Measurements from ENCODE around the gene PRKCSH. TPM values are rescaled to one million over a fixed set of nuclear protein-coding genes. Genes with fewer than 3 reads are reported as not detected.

Gene PRKCSH
- total RNA-seq, 1 experiment from 2014 or later = 425 TPM

DNA sequence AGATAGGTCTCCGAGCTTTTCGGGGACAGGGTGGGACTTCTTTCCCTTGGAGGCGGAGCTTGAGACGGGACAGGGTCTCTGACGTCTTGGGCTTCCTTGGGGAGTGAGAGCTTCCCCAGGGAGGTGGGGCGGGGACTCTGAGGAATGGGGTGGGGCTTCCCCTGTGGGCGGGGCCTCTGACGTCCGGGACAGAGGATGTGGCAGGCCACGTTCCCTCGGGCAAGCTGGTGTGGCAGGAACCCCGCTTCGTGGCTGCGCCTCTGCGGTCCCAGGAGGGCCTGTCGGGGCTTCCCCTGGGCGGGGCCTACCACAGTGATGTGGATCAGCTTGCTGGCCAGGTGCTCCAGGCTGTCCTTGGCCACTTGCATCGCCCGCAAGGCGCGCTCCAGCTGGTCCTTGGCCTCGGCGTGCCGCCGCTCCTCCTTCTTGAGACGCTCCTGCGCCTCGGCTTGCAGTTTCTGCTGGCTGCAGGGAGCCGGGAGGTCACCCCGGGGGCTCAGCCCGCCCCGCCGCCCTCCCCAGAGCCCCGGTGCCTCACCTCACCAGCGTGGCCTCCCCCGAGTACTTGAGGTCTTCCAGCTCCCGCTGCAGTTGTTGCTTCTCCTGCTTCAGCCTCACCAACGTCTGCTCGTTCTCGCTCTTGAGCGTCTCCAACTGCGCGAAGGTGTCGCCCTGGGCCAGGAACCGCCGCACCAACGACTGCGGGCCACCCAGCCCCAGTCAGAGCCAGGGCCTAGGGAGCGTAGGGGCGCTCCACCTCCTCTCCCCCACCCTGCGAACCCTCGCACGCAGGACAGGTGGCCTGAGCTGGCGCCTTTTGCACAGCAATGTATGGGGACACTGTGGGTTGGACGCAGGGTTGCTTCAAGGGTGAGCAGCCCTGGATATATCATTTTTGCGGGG is 13.0 kb upstream of the PRKCSH start:
- RAD21 ChIA-PET (ENCODE audit: low non-redundant PET in 1 of 2, low total read pairs in 2 of 2, uncharacterized antibody in 2 of 2, unreplicated experiment in 2 of 2) = no interaction called here
- Histone ChIP-seq H3K9me3 (ENCODE audit: control insufficient read depth in 1 of 2, insufficient read depth in 1 of 2, low read depth in 1 of 2, low read length in 2 of 2) (no peaks in the 10 kb centered on the region), H3K4me1 (ENCODE audit: control insufficient read depth in 1 of 2, insufficient read depth in 2 of 2, low read length in 2 of 2) (peaks cover 9 to 16% of the 10 kb centered on the region in 2 experiments), H3K9ac (ENCODE audit: low read length) (no peak overlapping the region), H2AFZ (ENCODE audit: low read depth, low read length, poor library complexity, severe bottlenecking) (no peak overlapping the region), H3K27me3 (ENCODE audit: insufficient read depth, low read length) (no peaks in the 10 kb centered on the region), H3K4me3 (replicated peaks in 1 of 2; ENCODE audit: low read depth in 1 of 2, low read length in 2 of 2) (no peak overlapping the region), H3K4me2 (ENCODE audit: low read length) (no peak overlapping the region), H3K9me2 (ENCODE audit: insufficient read depth) (no peaks in the 10 kb centered on the region), H3K36me3 (ENCODE audit: control insufficient read depth in 1 of 2, insufficient read depth in 2 of 2, low read length in 2 of 2) (no peaks in the 10 kb centered on the region), H3K79me2 (ENCODE audit: insufficient read depth, low read length) (no peaks in the 10 kb centered on the region), H4K20me1 (ENCODE audit: insufficient read depth) (no peaks in the 10 kb centered on the region), H3K27ac (ENCODE audit: low read depth, low read length) (no peak overlapping the region; the same call in 1 of the 2 replicates)
- no peak for TF ChIP-seq SIN3A (IDR thresholded peaks at IDR 0.05; ENCODE audit: low read depth)
- TF ChIP-seq, protein P1, sequence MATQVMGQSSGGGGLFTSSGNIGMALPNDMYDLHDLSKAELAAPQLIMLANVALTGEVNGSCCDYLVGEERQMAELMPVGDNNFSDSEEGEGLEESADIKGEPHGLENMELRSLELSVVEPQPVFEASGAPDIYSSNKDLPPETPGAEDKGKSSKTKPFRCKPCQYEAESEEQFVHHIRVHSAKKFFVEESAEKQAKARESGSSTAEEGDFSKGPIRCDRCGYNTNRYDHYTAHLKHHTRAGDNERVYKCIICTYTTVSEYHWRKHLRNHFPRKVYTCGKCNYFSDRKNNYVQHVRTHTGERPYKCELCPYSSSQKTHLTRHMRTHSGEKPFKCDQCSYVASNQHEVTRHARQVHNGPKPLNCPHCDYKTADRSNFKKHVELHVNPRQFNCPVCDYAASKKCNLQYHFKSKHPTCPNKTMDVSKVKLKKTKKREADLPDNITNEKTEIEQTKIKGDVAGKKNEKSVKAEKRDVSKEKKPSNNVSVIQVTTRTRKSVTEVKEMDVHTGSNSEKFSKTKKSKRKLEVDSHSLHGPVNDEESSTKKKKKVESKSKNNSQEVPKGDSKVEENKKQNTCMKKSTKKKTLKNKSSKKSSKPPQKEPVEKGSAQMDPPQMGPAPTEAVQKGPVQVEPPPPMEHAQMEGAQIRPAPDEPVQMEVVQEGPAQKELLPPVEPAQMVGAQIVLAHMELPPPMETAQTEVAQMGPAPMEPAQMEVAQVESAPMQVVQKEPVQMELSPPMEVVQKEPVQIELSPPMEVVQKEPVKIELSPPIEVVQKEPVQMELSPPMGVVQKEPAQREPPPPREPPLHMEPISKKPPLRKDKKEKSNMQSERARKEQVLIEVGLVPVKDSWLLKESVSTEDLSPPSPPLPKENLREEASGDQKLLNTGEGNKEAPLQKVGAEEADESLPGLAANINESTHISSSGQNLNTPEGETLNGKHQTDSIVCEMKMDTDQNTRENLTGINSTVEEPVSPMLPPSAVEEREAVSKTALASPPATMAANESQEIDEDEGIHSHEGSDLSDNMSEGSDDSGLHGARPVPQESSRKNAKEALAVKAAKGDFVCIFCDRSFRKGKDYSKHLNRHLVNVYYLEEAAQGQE (IDR thresholded peaks at IDR 0.05; ENCODE audit: low read depth) = no peak
- TF ChIP-seq, protein P2, sequence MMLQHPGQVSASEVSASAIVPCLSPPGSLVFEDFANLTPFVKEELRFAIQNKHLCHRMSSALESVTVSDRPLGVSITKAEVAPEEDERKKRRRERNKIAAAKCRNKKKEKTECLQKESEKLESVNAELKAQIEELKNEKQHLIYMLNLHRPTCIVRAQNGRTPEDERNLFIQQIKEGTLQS (IDR thresholded peaks at IDR 0.05) = no peak
- TF ChIP-seq RAD21 (IDR thresholded peaks at IDR 0.05; ENCODE audit: low read depth) = no peak
- TF ChIP-seq POLR2AphosphoS5 (IDR thresholded peaks at IDR 0.05; ENCODE audit: low read depth, low read length) = no peak
- TF ChIP-seq, protein P3, sequence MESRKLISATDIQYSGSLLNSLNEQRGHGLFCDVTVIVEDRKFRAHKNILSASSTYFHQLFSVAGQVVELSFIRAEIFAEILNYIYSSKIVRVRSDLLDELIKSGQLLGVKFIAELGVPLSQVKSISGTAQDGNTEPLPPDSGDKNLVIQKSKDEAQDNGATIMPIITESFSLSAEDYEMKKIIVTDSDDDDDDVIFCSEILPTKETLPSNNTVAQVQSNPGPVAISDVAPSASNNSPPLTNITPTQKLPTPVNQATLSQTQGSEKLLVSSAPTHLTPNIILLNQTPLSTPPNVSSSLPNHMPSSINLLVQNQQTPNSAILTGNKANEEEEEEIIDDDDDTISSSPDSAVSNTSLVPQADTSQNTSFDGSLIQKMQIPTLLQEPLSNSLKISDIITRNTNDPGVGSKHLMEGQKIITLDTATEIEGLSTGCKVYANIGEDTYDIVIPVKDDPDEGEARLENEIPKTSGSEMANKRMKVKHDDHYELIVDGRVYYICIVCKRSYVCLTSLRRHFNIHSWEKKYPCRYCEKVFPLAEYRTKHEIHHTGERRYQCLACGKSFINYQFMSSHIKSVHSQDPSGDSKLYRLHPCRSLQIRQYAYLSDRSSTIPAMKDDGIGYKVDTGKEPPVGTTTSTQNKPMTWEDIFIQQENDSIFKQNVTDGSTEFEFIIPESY (IDR thresholded peaks at IDR 0.05; ENCODE audit: extremely low read depth, insufficient replicate concordance, low read length) = no peak
- TF ChIP-seq CEBPB (IDR thresholded peaks at IDR 0.05; ENCODE audit: low read depth) = no peak
- no peak for TF ChIP-seq ZNF274 (IDR thresholded peaks at IDR 0.05; ENCODE audit: low read depth, low read length)
- TF ChIP-seq EGR1 (IDR thresholded peaks at IDR 0.05; ENCODE audit: low read depth) = no peak
- TF ChIP-seq, protein P4, sequence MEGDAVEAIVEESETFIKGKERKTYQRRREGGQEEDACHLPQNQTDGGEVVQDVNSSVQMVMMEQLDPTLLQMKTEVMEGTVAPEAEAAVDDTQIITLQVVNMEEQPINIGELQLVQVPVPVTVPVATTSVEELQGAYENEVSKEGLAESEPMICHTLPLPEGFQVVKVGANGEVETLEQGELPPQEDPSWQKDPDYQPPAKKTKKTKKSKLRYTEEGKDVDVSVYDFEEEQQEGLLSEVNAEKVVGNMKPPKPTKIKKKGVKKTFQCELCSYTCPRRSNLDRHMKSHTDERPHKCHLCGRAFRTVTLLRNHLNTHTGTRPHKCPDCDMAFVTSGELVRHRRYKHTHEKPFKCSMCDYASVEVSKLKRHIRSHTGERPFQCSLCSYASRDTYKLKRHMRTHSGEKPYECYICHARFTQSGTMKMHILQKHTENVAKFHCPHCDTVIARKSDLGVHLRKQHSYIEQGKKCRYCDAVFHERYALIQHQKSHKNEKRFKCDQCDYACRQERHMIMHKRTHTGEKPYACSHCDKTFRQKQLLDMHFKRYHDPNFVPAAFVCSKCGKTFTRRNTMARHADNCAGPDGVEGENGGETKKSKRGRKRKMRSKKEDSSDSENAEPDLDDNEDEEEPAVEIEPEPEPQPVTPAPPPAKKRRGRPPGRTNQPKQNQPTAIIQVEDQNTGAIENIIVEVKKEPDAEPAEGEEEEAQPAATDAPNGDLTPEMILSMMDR (IDR thresholded peaks at IDR 0.05 in 2 of 3, conservative IDR thresholded peaks at IDR 0.05 in 1 of 3; ENCODE audit: borderline replicate concordance in 1 of 3, insufficient read depth in 1 of 3, low read depth in 2 of 3, low read length in 2 of 3) = no peak
- TF ChIP-seq, protein P5, sequence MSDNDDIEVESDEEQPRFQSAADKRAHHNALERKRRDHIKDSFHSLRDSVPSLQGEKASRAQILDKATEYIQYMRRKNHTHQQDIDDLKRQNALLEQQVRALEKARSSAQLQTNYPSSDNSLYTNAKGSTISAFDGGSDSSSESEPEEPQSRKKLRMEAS (IDR thresholded peaks at IDR 0.05) = no peak
- no peak for TF ChIP-seq POLR2A (IDR thresholded peaks at IDR 0.05; ENCODE audit: borderline replicate concordance, extremely low read depth, insufficient read depth, insufficient read length)
- no peak for TF ChIP-seq ELF1 (IDR thresholded peaks at IDR 0.05; ENCODE audit: borderline replicate concordance, low read depth)
- no peak for TF ChIP-seq FOSL1 (IDR thresholded peaks at IDR 0.05; ENCODE audit: low read depth)
- no peak for TF ChIP-seq TCF7L2 (IDR thresholded peaks at IDR 0.05; ENCODE audit: borderline replicate concordance, extremely low read depth, insufficient read depth, insufficient read length)
- TF ChIP-seq CBX3 (IDR thresholded peaks at IDR 0.05; ENCODE audit: low read depth) = no peak
- no peak for TF ChIP-seq JUND (IDR thresholded peaks at IDR 0.05)
- TF ChIP-seq SRF (IDR thresholded peaks at IDR 0.05; ENCODE audit: low read depth) = no peak
- TF ChIP-seq EZH2phosphoT487 (IDR thresholded peaks at IDR 0.05; ENCODE audit: borderline replicate concordance) = no peak
- no peak for DNase-seq (ENCODE audit: low read depth, low spot score)
- BruUV-seq (replicated peaks) = no TSS peak
- intact Hi-C loops (cut with micrococcal nuclease) = no loop called here
- CTCF ChIA-PET = interaction anchor here (1.0 to 2.1 kb wide), 3 partner anchors 13 to 41 kb away, joined by 4 to 6 read pairs (median 5); partner anchors contain the start of genes ODAD3 and PRKCSH
- ATAC-seq = no peak
- POLR2A ChIA-PET = interaction anchor here (1.4 kb wide), 1 partner anchor 41 kb away, joined by 5 read pairs; no protein-coding TSS in a partner anchor

All from HCT116 (cell line).